Activated CD8-positive, alpha-beta memory T cell treated with anti-CD3 and anti-CD28 coated beads for 1 hour (primary cell): ENCODE measurements around the gene DNMT3B.

Experiments
- DNase-seq, 2 donors: peaks; one replicate each; pipeline ENCODE4 v3.0.0-alpha.2; 2020; ENCODE audit warnings: low read depth in 1 of 2; ENCODE audit errors: extremely low read depth in 1 of 2

The DNMT3B gene

GRCh38 chr20:32849577-32849976, 87.4 kb downstream of the DNMT3B start:
- no peak for DNase-seq

- no peak for DNase-seq
Observed at GRCh38 chr20:32855387-32855786, 93.2 kb downstream of the DNMT3B start.

GRCh38 chr20:32858189-32858588, 96.0 kb downstream of the DNMT3B start:
- no peak for DNase-seq
